ENCODE measurements around the gene PDCD11. TPM values are rescaled to one million over a fixed set of nuclear protein-coding genes. Genes with fewer than 3 reads are reported as not detected.
"Not testable (repeated sequence)": the region's sequence is repeated elsewhere in the genome, so short reads cannot be mapped to it uniquely, and the experiment has no call there.

Gene PDCD11
- total and polyA plus RNA-seq, 2 of the 8 experiments (the other 6 are each of a cell fraction or from before 2014, with no cell fraction given), result 18.1 to 79.1 TPM

DNA sequence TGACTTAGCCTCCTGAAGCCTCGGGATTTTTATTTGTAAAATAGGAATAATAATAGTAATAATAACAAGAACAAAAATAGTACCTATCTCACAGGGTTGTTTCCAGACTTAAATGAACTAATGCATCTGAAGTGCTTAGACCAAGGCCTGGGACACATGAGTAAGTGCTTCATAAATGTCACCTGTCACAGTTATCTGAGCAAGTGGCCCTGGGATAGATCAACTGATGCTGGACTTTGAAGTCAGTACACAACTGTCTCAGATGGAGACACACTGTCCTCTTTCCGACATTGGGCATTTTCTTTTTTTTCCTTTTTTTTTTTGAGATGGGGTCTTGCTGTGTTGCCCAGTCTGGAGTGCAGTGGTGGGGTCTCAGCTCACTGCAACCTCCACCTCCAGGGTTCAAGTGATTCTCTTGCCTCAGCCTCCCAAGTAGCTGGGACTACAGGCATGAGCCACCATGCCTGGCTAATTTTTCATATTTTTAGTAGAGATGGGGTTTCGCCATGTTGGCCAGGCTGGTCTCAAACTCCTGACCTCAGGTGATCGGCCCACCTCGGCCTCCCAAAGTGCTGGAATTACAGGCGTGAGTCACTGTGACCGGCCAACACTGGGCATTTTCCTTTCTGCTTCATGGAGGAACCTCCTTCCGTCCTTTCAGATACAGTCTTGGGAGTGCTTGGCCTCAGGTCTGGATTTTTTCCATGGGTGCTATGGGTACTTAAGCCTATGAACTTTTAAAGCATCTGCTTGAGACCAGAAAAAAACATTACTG lies 90.4 kb downstream of the PDCD11 start:
- H3K79me1 ChIP-seq (ENCODE audit: low read depth, low read length); H3K4ac ChIP-seq (replicated peaks; ENCODE audit: insufficient read length, low read depth, low read length); H3K27me3 ChIP-seq (replicated peaks in 1 of 4; ENCODE audit: control insufficient read depth in 3 of 4, extremely low read depth in 1 of 4, insufficient read depth in 3 of 4, low read length in 3 of 4); H3K14ac ChIP-seq (ENCODE audit: insufficient read length); H4K91ac ChIP-seq (replicated peaks; ENCODE audit: insufficient read length, low read length); H3K23me2 ChIP-seq (ENCODE audit: low read depth, low read length); H3K4me1 ChIP-seq (replicated peaks in 1 of 4; ENCODE audit: control insufficient read depth in 3 of 4, insufficient read depth in 4 of 4, low read length in 3 of 4); H2BK20ac ChIP-seq (ENCODE audit: low read length); H4K5ac ChIP-seq (ENCODE audit: insufficient read length, low read depth, low read length); FAIRE-seq; H3K36me3 ChIP-seq (ENCODE audit: control insufficient read depth in 2 of 4, insufficient read depth in 4 of 4, low read length in 3 of 4); H2BK120ac ChIP-seq (replicated peaks; ENCODE audit: low read depth, low read length); H2AFZ ChIP-seq (ENCODE audit: low read length); H3K56ac ChIP-seq (replicated peaks; ENCODE audit: insufficient read length, low read depth, low read length); H4K20me1 ChIP-seq (replicated peaks in 1 of 2; ENCODE audit: control insufficient read depth in 1 of 2, insufficient read depth in 2 of 2, low read length in 2 of 2); H2BK5ac ChIP-seq (ENCODE audit: low read depth, low read length); H3K9me3 ChIP-seq (ENCODE audit: insufficient read depth in 2 of 2, low read depth in 1 of 2, low read length in 1 of 2); H3K23ac ChIP-seq (ENCODE audit: insufficient read length); H2BK15ac ChIP-seq (ENCODE audit: low read length); H3K9ac ChIP-seq (replicated peaks in 1 of 4; ENCODE audit: extremely low read depth in 1 of 4, low read depth in 3 of 4, low read length in 3 of 4); DNase-seq (ENCODE audit: low read depth in 1 of 2, low spot score in 2 of 2); H4K8ac ChIP-seq (ENCODE audit: extremely low read depth, insufficient read depth, low read length); H3K4me3 ChIP-seq (ENCODE audit: extremely low read depth in 1 of 4, insufficient read depth in 2 of 4, low read depth in 3 of 4, low read length in 4 of 4); H2BK12ac ChIP-seq (ENCODE audit: low read depth, low read length); H2AK5ac ChIP-seq (ENCODE audit: low read depth, low read length); H3K4me2 ChIP-seq (ENCODE audit: insufficient read depth in 1 of 2, low read depth in 2 of 2, low read length in 2 of 2); H3K27ac ChIP-seq (ENCODE audit: low read depth, low read length); H3K79me2 ChIP-seq (ENCODE audit: control insufficient read depth in 1 of 2, insufficient read depth in 2 of 2, low read length in 2 of 2); H3K18ac ChIP-seq (ENCODE audit: extremely low read depth, low read length): not testable (repeated sequence)
- ChIA-PET POLR2A (ENCODE audit: partially characterized antibody) (interaction anchor here (0.8 to 3.0 kb wide), 2 partner anchors 10 to 102 kb away, joined by 3 to 11 read pairs; no protein-coding TSS in a partner anchor), CTCF (ENCODE audit: partially characterized antibody) (interaction anchor here (0.7 to 5.1 kb wide), 22 partner anchors 10 to 657 kb away, joined by 3 to 71 read pairs (median 6); partner anchors contain the start of genes CALHM1 and CALHM2)
- WGBS, 2 experiments (ENCODE audit: extremely low coverage in 1 of 2, insufficient coverage in 1 of 2, insufficient read length in 1 of 2, insufficient replicate concordance in 2 of 2, low coverage in 1 of 2, low lambda C conversion rate in 2 of 2, missing lambda C conversion rate in 1 of 2), result 89% methylated on average over 8 of the region's 8 CpGs; no CpG with 5 or more reads in 1 of the 2 experiments
